ENCODE results near the gene FOXN3.

GRCh38 chr14:89139404-89140247 lies 277.4 kb downstream of the FOXN3 start:
- TF ChIP-seq CTCF (IDR thresholded peaks at IDR 0.05) (no peak), POLR2AphosphoS5 (IDR thresholded peaks at IDR 0.05) (no peak)
